ENCODE results near the gene ZNF469. TPM values are rescaled to one million over a fixed set of nuclear protein-coding genes. Genes with fewer than 3 reads are reported as not detected.

Gene ZNF469
- total and polyA plus RNA-seq, 9 donors: 0.52 to 16.2 (median 5.5) TPM

DNA sequence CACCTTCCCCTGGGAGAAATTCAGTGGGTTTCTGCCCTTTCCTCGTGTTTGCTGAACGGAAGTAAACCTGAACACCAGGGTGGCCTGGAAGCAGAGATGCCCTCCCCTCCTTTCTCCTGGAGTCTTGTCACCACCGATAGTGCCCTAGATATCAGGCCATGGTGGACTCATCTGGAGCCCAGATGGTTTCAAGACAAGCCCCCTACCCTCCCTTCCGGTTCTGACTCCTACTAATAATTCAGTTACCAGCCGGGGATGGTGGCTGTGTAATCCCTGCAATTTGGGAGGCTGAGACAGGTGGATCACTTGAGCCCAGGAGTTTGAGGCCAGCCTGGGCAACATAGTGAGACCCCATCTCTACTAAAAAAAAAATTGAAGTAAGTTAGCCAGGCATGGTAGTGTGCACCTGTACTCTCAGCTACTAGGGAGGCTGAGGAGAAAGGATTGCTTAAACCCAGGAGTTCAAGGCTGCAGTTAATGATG, 2.4 kb downstream of the ZNF469 start:
- intact Hi-C loops (cut with DNase I): loop anchor here in 1 of 4 donors (10.0 kb wide), 1 partner anchor 190 kb away; no protein-coding TSS in a partner anchor
- H3K27me3 ChIP-seq: no peaks in the 10 kb centered on the region

DNA sequence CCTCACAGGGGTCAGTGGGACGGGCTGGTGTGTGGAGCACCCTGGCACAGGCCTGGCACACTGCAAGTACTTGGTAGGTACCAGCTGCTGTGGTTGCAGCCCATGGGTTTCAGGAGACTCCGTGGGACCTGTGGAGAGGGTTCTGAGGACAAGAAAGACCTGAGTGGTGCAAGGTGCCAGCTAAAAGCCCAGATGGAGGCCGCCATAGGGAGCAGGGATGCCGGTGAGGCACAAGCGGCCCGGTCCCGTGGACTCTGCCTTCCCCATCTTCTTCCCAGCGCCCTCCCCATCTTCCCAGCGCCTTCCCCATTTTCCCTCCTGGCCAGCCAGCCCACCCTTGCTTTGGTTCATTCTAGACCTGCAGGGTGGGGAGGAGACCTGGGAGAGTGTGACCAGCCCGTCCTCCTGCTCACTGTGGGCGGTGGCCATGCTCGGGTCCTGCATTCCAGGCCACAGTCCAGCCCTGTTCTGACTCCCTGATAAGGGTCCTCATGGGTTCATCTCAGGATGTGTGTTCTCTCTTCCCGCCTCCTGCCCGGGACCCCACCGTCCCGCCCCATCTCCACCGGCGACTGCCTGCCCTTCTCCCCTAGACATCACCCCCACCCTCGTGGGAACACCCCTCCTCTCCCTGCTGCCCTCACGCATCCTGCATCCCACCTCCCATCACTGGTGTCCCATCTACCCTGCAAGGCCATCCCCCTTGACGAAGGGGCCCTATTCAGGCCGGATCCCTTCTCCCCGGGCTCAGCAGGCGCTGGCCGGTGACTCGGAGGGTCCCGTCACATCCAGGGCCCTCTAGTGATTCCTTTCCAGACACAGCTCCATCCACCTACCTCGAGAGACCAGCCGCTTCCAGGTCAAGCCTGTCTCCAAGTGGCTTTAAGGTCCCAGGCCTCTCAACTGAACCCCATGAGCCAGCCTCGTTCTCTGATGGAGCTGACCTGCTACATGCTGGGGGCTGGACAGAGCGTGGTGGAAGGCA, 3.4 kb downstream of the ZNF469 start:
- no peaks in the 10 kb centered on the region for H3K36me3 ChIP-seq
- TF ChIP-seq EP300 (IDR thresholded peaks at IDR 0.05) (no peak), POLR2A (IDR thresholded peaks at IDR 0.05) (no peak)
- intact Hi-C loops (cut with DNase I): loop anchor here in 1 of 4 donors (10.0 kb wide), 1 partner anchor 191 kb away; no protein-coding TSS in a partner anchor
- peak in 2 of 5 donors; percentile 21 to 30 for DNase-seq
- H3K9me3 ChIP-seq: no peaks in the 10 kb centered on the region
- H3K27me3 ChIP-seq: no peaks in the 10 kb centered on the region
- H3K4me3 ChIP-seq: no peak overlapping the region
- 87 to 89% (median 87%) methylated on average over 31 of the region's 31 CpGs for WGBS, 3 donors
- H3K4me1 ChIP-seq (ENCODE audit: insufficient read depth): peaks cover 19% of the 10 kb centered on the region
- no peak overlapping the region for H3K27ac ChIP-seq

More for the DNA sequence above, 2.4 kb downstream of the ZNF469 start:
- DNase-seq: no peak
- 89 to 93% (median 89%) methylated on average over 5 of the region's 5 CpGs for WGBS, 3 donors
- Histone ChIP-seq H3K4me1 (ENCODE audit: insufficient read depth) (peaks cover 19% of the 10 kb centered on the region), H3K4me3 (no peak overlapping the region), H3K9me3 (no peaks in the 10 kb centered on the region), H3K27ac (no peak overlapping the region), H3K36me3 (no peaks in the 10 kb centered on the region)
- TF ChIP-seq EP300 (IDR thresholded peaks at IDR 0.05) (no peak), POLR2A (IDR thresholded peaks at IDR 0.05) (no peak)
- TF ChIP-seq, protein P1, sequence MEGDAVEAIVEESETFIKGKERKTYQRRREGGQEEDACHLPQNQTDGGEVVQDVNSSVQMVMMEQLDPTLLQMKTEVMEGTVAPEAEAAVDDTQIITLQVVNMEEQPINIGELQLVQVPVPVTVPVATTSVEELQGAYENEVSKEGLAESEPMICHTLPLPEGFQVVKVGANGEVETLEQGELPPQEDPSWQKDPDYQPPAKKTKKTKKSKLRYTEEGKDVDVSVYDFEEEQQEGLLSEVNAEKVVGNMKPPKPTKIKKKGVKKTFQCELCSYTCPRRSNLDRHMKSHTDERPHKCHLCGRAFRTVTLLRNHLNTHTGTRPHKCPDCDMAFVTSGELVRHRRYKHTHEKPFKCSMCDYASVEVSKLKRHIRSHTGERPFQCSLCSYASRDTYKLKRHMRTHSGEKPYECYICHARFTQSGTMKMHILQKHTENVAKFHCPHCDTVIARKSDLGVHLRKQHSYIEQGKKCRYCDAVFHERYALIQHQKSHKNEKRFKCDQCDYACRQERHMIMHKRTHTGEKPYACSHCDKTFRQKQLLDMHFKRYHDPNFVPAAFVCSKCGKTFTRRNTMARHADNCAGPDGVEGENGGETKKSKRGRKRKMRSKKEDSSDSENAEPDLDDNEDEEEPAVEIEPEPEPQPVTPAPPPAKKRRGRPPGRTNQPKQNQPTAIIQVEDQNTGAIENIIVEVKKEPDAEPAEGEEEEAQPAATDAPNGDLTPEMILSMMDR (IDR thresholded peaks at IDR 0.05): no peak

DNA sequence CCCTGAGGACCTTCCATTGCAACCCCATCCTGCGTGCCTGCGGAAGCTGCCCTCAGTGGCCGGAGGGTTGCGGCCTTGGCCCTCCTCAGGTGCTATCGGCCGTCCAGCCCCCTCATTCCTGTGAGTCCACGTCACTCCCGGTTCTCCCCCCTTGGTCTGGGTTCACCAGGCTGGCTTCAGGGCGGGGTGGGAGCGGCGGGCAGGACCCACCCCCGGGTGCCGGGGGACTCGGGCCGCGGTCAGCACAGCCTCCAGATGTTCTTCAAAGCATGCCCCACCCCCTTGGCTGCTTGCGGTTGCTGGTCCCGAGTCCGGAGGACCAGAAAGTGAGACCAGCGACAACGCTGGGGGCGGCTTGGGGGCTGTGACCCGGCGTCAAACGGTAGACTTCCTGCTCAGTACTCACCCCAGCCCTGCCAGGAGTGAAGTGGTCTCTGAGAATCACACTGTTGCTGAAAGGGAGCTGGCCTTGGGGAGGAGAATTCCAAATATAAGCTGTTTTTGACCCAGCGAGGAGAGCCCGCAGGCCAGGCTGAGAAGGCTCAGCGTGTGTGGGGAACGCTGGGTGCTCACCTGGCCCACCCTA, 4.5 kb downstream of the ZNF469 start:
- peaks cover 19% of the 10 kb centered on the region for H3K4me1 ChIP-seq (ENCODE audit: insufficient read depth)
- WGBS, 3 donors: 19 to 24% (median 24%) methylated on average over 26 to 29 of the region's 29 CpGs
- no peak overlapping the region for H3K27ac ChIP-seq
- DNase-seq: no peak
- no peaks in the 10 kb centered on the region for H3K9me3 ChIP-seq
- H3K4me3 ChIP-seq: no peak overlapping the region
- H3K27me3 ChIP-seq: no peaks in the 10 kb centered on the region
- H3K36me3 ChIP-seq: no peaks in the 10 kb centered on the region
- no peak for TF ChIP-seq POLR2A (IDR thresholded peaks at IDR 0.05)
- no peak for TF ChIP-seq EP300 (IDR thresholded peaks at IDR 0.05)
- TF ChIP-seq, protein P1 (IDR thresholded peaks at IDR 0.05): no peak
- intact Hi-C loops (cut with DNase I): loop anchor here in 1 of 4 donors (10.0 kb wide), 1 partner anchor 192 kb away; no protein-coding TSS in a partner anchor

DNA sequence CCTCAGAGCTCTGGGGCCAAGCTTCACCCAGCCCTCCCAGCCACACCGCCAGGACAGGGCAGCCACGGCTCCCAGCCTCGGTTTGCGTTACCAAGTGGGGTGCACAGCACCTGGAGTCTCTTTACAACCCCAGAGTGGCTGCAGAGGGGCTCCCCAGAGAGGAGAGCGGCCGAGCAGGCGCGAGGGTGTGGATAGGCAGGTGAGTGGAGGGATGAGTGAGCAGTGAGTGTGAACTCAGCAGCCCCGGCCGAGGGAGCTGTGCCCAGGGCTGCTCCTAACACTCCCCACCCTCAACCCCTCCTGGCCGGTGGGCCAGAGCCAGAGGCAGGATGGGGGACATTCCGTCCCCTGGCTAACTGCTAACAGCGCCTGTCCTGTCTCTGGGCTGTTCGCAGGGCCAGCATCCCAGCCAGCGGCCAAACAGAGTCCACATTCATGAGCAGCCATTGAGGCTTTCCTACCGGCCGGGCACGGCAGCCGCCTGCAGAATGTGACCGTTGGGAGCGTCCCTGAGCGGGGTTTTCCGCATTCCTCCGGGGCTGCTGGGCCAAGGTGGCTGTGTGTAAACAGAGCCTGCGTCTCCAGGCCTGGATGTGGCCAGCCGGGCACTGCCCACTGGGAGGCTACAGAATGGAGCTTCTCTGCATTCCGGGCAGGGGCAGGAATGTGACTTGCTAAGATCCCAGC, 5.3 kb downstream of the ZNF469 start:
- Histone ChIP-seq H3K4me1 (ENCODE audit: insufficient read depth) (peaks cover 19% of the 10 kb centered on the region), H3K36me3 (no peaks in the 10 kb centered on the region), H3K27me3 (no peaks in the 10 kb centered on the region), H3K9me3 (no peaks in the 10 kb centered on the region), H3K4me3 (no peak overlapping the region), H3K27ac (no peak overlapping the region)
- TF ChIP-seq POLR2A (IDR thresholded peaks at IDR 0.05): no peak
- TF ChIP-seq EP300 (IDR thresholded peaks at IDR 0.05): no peak
- TF ChIP-seq, protein P1 (IDR thresholded peaks at IDR 0.05): no peak
- 56 to 77% (median 69%) methylated on average over 27 of the region's 27 CpGs for WGBS, 3 donors
- intact Hi-C loops (cut with DNase I): loop anchor here in 1 of 4 donors (10.0 kb wide), 1 partner anchor 193 kb away; no protein-coding TSS in a partner anchor
- no peak for DNase-seq
